Prostate gland (tissue), 2 donors: Measurements from ENCODE around the gene SMIM36.

Experiments
- CTCF ChIP-seq, 4 experiments: fragments of 200-600 bp in 2 of 4; fragments of 450-650 bp in 2 of 4; sonication (generic) in 2 of 4; IDR thresholded peaks; 1 replicate in 3 of 4; 2 replicates in 1 of 4; pipeline ENCODE4 v1.5.1; 2016 to 2019; ENCODE audit warnings: antibody characterized with exemption in 4 of 4, mild to moderate bottlenecking in 2 of 4, moderate library complexity in 2 of 4
- POLR2A ChIP-seq: fragments of 450-650 bp; IDR thresholded peaks from one replicate; pipeline ENCODE4 v1.6.1; 2016; ENCODE audit warnings: antibody characterized with exemption, mild to moderate bottlenecking

DNA sequence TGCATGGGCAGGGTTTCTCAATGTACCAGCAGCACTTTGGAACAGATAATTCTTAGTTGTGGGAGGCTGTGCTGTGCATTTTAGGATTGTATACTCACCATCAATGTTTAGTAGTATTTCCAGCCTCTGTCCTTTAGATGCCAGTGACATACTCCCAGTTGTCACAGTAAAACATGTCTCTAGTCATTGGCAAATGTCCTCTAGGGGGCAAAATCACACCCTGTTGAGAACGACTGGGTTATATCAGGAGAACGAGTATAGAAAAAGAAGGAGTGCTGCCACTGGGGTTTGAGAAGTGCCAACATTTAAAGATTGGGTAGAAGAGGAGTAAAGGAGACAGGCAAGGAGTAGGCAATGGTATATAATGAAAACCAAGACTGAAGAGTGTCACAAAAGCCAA lies 37.9 kb upstream of the SMIM36 start:
- TF ChIP-seq CTCF (IDR thresholded peaks at IDR 0.05) (peak in 1 of 4 experiments; percentile 6), POLR2A (no peak)
